GM20431 (cell line): ENCODE measurements around the gene LPCAT3.
"Not testable (repeated sequence)": the region's sequence is repeated elsewhere in the genome, so short reads cannot be mapped to it uniquely, and the experiment has no call there.

ENCODE experiments used
- in situ Hi-C: fragments of 300-500 bp; cut with MseI, MboI; formaldehyde crosslinking; loops from one replicate; pipeline ENCODE4 v1.15.0; 2020; ENCODE audit warnings: low sequenced_read_pairs; ENCODE audit not compliant: unreplicated experiment

Gene LPCAT3

GRCh38 chr12:7018350-7019042 is at the start of gene LPCAT3:
LPCAT3 (minus strand) TSS chr12:7018476; CDS start chr12:7018424, 52 bp downstream.
- in situ Hi-C loops, result no loop called here

GRCh38 chr12:7067096-7067495 is 48.8 kb upstream of the LPCAT3 start:
- in situ Hi-C loops, result no loop called here

- in situ Hi-C loops, result no loop called here
Observed at GRCh38 chr12:7066596-7066995, 48.3 kb upstream of the LPCAT3 start.

- in situ Hi-C loops, result no loop called here
Observed at GRCh38 chr12:7065073-7065623, 46.9 kb upstream of the LPCAT3 start.

GRCh38 chr12:7064516-7064915 is 46.2 kb upstream of the LPCAT3 start:
- in situ Hi-C loops, result no loop called here

- in situ Hi-C loops, result no loop called here
Observed at GRCh38 chr12:7061596-7061995, 43.3 kb upstream of the LPCAT3 start.

- in situ Hi-C loops, result no loop called here
Observed at GRCh38 chr12:7061138-7061537, 42.9 kb upstream of the LPCAT3 start.

GRCh38 chr12:7060353-7060954 is 42.2 kb upstream of the LPCAT3 start, which contains the start of gene C1S:
C1S (plus strand) TSS chr12:7060718; CDS start chr12:7061913, 1,195 bp downstream.
- in situ Hi-C loops, result no loop called here

- in situ Hi-C loops, result no loop called here
Observed at GRCh38 chr12:7059780-7060179, 41.5 kb upstream of the LPCAT3 start.

GRCh38 chr12:7058850-7059395 is 40.6 kb upstream of the LPCAT3 start:
- in situ Hi-C loops, result no loop called here

- in situ Hi-C loops, result no loop called here
Observed at GRCh38 chr12:7058163-7058845, 40.0 kb upstream of the LPCAT3 start.

GRCh38 chr12:7055736-7056135 is 37.5 kb upstream of the LPCAT3 start:
- in situ Hi-C loops, result not testable (repeated sequence)

- in situ Hi-C loops, result no loop called here
Observed at GRCh38 chr12:7054925-7055324, 36.6 kb upstream of the LPCAT3 start.

- in situ Hi-C loops, result not testable (repeated sequence)
Observed at GRCh38 chr12:7049973-7050372, 31.7 kb upstream of the LPCAT3 start.

- in situ Hi-C loops, result not testable (repeated sequence)
Observed at GRCh38 chr12:7049445-7049951, 31.2 kb upstream of the LPCAT3 start.

- in situ Hi-C loops, result no loop called here
Observed at GRCh38 chr12:7047306-7047705, 29.0 kb upstream of the LPCAT3 start.

GRCh38 chr12:7046383-7047105 is 28.3 kb upstream of the LPCAT3 start:
- in situ Hi-C loops, result no loop called here

- in situ Hi-C loops, result no loop called here
Observed at GRCh38 chr12:7045913-7046312, 27.6 kb upstream of the LPCAT3 start.

- in situ Hi-C loops, result no loop called here
Observed at GRCh38 chr12:7042842-7043241, 24.6 kb upstream of the LPCAT3 start.

GRCh38 chr12:7039403-7039802 is 21.1 kb upstream of the LPCAT3 start:
- in situ Hi-C loops, result no loop called here
